ENCODE data around the gene BTBD16. TPM values are rescaled to one million over a fixed set of nuclear protein-coding genes. Genes with fewer than 3 reads are reported as not detected.

Gene BTBD16
- total RNA-seq, 2 experiments from 2014 or later, result not detected

DNA sequence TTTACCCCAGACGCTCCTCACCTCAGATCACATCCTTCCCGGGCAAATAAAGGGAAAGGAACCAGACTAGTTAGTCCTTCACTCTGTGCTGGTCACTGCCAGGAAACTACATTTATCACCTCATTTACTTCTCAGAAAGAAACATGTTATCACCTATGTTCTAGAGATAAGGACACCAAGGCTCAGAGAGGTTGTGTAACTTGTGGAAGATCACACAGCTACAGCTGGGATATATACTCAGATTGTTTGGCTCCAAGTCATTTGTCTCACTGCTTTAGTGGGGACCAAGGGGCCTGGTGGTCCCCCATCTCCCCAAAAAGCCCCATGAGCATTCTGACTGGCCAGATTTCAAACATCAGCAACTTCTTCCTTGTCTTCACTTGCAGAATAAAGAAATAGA lies 17.5 kb upstream of the BTBD16 start:
- DNase-seq, result no peak
- ChIA-PET POLR2A (no interaction called here), CTCF (no interaction called here)
- no peaks in the 10 kb centered on the region for H3K36me3 Mint-ChIP-seq (ENCODE audit: low read depth)
- no peaks in the 10 kb centered on the region for H3K9me3 Mint-ChIP-seq
- H3K27ac Mint-ChIP-seq, result no peak overlapping the region
- H3K27me3 Mint-ChIP-seq, result no peaks in the 10 kb centered on the region
- no peak overlapping the region for H3K4me3 Mint-ChIP-seq
- H3K4me1 Mint-ChIP-seq, result no peaks in the 10 kb centered on the region

DNA sequence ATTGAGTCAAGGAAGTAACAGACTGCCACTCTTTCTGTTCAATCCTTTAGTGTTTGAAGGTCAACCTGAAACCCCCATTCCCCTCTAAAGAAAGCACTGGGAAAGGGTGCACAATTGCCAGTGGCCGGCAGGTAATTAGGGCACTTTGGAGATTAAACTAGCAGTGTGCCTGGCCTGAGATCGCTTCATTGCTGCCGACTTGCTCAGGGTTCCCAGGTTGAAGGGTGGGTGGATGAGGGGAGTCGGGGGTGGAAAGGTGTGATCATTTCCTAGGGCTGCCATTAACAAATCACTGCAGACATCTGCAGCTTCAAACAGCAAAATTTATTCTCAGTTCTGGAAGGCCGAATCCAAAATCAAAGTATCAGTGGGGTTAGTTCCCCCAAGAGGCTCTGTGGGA lies 16.3 kb upstream of the BTBD16 start:
- Mint-ChIP-seq H3K27me3 (peaks cover 4% of the 10 kb centered on the region), H3K36me3 (ENCODE audit: low read depth) (no peaks in the 10 kb centered on the region), H3K27ac (no peak overlapping the region), H3K4me3 (no peak overlapping the region), H3K4me1 (no peaks in the 10 kb centered on the region), H3K9me3 (no peaks in the 10 kb centered on the region)
- ChIA-PET CTCF (interaction anchor here (1.0 to 1.3 kb wide), 2 partner anchors 9 to 13 kb away, joined by 3 to 4 read pairs; no protein-coding TSS in a partner anchor), POLR2A (no interaction called here)
- DNase-seq, result no peak

DNA sequence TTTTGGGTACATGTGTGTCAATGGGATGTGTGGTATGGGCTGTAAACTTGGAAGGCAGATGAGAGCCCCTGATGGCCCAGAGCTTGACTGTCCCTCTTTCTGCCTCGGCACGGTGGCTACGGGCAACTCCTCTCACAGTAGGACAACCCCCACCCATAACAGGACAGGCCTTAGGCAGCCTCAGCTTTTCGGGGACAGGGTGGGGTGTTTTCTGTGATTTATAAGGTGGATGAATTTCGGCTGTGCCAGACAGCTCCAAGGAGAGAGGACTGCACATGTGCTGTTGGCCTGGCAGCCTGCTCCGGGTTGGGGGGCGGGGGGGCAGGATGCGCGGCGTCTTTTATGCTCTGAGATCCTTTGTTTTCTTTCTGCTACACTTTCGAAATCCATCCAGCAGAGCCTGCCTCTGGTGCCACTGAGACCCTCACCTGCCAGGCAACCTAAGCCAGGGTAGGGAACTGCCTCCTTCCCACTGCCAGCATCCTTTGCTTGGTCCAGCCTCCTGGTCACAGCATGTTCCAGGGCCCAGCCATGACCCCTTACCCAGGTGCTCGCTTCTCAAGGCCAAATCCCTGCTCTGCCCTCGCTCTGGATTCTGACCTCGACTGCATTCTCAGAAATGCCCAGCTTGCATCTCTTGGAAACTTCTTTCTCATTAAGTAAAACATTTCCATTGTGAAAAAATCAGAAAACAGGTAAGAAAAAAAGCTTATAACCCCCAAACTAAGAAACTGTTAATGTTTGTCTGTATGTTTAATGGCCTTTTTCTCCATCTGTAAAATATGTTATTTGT lies 15.4 kb upstream of the BTBD16 start:
- CTCF ChIA-PET, result no interaction called here
- H3K4me1 Mint-ChIP-seq, result no peaks in the 10 kb centered on the region

DNA sequence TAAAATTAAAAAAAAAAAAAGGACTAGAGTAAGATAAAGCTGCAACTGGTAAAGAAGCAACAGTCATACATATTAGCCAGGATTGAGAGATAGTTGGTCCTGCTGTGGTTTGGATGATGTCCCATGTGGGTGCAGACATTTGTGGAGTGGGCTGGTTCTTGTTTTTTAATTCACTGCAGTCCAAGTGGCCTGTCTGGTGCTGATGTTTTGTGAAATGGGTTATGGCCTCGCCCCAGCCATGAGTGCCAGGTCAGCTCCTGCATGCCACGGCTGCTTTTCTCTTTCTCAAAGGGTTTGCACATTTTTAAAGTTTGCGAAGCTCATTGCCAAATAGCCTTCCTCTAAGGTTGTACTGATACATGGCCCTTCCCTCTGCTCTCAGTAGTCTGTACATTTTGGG lies 14.1 kb upstream of the BTBD16 start:
- Mint-ChIP-seq H3K4me1 (no peaks in the 10 kb centered on the region), H3K9me3 (peaks cover 3% of the 10 kb centered on the region), H3K27ac (no peak overlapping the region), H3K27me3 (peaks cover 6% of the 10 kb centered on the region), H3K4me3 (no peak overlapping the region), H3K36me3 (ENCODE audit: low read depth) (no peaks in the 10 kb centered on the region)
- CTCF ChIA-PET, result interaction anchor here (2.5 kb wide), 1 partner anchor 11 kb away, joined by 23 read pairs; no protein-coding TSS in a partner anchor
- POLR2A ChIA-PET, result no interaction called here
- DNase-seq, result no peak

More for the DNA sequence above, 15.4 kb upstream of the BTBD16 start:
- POLR2A ChIA-PET, result no interaction called here
- Mint-ChIP-seq H3K36me3 (ENCODE audit: low read depth) (no peaks in the 10 kb centered on the region), H3K4me3 (no peak overlapping the region), H3K9me3 (no peaks in the 10 kb centered on the region), H3K27ac (no peak overlapping the region), H3K27me3 (peaks cover 4% of the 10 kb centered on the region)
- DNase-seq, result no peak

DNA sequence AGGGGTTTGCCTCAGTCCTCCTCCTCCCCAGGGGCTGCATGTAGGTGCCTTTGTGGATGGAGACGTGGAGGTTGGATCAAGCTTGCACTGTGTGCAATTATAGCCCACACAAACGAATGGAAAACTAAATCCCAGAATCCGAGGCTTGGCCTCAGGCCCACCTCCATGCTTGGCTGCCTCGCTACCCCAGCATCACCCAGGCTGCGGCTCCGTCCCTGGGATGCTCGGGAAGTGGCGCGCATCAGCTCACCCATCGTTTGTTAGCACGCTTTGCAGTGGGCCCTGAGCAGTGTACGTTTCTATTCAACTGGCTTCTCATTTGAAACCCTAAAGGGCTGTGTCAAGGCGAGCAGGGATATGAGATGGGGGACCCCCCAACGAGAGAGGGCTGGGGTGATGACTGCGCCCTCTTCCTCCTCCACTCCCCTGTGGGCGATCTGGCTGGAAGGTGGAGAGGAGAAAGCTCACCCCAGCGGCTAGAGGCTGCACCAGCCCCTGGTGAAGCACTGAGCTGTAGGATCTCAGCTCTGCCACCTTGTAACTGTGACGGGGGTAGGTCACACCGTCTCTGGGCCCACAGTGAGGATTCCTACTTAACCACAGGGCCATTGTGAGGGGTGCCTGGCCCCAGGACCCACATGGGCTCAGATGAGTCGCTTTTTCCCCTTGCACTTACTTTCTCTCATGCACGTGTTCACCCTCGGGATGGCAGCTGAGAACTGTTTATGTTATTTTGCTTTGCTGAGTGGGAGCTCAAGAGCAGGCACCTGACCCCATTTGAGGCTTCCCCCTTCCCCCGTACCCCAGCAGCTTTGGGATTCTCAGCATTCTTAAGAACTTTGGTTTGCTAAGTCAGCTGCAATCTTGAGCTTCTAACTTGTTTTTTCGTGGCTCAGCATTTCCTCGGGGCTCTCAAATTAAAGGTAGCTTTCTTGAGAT lies 12.7 kb upstream of the BTBD16 start:
- ChIA-PET POLR2A (interaction anchor here (0.5 kb wide), 1 partner anchor 15 kb away, joined by 3 read pairs; no protein-coding TSS in a partner anchor), CTCF (interaction anchor here (2.5 kb wide), 1 partner anchor 10 kb away, joined by 23 read pairs; no protein-coding TSS in a partner anchor)
- no peaks in the 10 kb centered on the region for H3K36me3 Mint-ChIP-seq (ENCODE audit: low read depth)
- DNase-seq, result no peak
- peaks cover 6% of the 10 kb centered on the region for H3K27me3 Mint-ChIP-seq
- H3K4me1 Mint-ChIP-seq, result no peaks in the 10 kb centered on the region
- H3K27ac Mint-ChIP-seq, result no peak overlapping the region
- no peak overlapping the region for H3K4me3 Mint-ChIP-seq
- H3K9me3 Mint-ChIP-seq, result peaks cover 3% of the 10 kb centered on the region

DNA sequence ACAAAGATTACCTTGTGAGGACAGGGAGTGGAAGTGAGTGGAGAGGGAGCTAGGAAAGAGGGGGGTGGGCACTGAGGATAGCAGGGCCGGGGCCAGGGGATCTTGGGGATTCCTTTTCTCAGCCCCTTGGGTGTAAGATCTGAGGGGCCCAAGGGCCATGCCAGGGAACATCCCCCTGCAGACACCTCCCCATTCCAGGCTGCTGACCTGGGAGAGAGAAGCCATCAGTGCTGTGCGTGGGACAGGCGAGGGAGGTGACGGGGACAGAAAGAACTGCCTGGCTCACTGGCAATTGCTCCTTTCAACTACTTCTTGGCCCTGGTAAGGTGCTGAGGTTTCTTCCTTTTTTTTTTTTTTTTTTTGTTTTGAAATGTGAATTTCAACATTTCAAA lies 12.0 kb upstream of the BTBD16 start:
- CTCF ChIA-PET, result interaction anchor here (2.5 kb wide), 1 partner anchor 9 kb away, joined by 23 read pairs; no protein-coding TSS in a partner anchor
- Mint-ChIP-seq H3K9me3 (peaks cover 3% of the 10 kb centered on the region), H3K4me1 (no peaks in the 10 kb centered on the region), H3K27ac (no peak overlapping the region), H3K4me3 (no peak overlapping the region), H3K27me3 (peaks cover 6% of the 10 kb centered on the region), H3K36me3 (ENCODE audit: low read depth) (no peaks in the 10 kb centered on the region)
- DNase-seq, result no peak
- POLR2A ChIA-PET, result interaction anchor here (0.5 kb wide), 1 partner anchor 15 kb away, joined by 3 read pairs; no protein-coding TSS in a partner anchor

DNA sequence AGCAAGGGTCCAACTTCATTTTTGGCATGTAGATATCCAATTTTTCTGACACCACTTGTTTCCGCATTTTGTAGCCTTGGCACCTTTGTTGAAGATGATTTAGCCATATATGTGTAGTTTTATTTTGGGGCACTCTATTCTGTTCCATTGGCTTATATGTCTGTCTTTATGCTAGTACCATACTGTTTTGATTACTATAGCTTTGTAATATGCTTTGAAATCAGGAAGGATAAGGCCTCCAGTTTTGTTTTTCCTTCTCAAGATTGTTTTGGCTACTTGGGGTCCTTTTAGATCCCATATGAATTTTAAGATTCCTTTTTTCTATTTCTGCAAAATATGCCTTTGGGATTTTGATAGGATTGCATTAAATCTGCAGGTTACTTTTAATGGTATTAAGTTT lies 9.5 kb upstream of the BTBD16 start:
- H3K27ac Mint-ChIP-seq, result no peak overlapping the region
- peaks cover 13% of the 10 kb centered on the region for H3K27me3 Mint-ChIP-seq
- ChIA-PET POLR2A (no interaction called here), CTCF (no interaction called here)
- no peaks in the 10 kb centered on the region for H3K36me3 Mint-ChIP-seq (ENCODE audit: low read depth)
- H3K4me1 Mint-ChIP-seq, result no peaks in the 10 kb centered on the region
- no peak overlapping the region for H3K4me3 Mint-ChIP-seq
- H3K9me3 Mint-ChIP-seq, result peaks cover 3% of the 10 kb centered on the region
- DNase-seq, result no peak

DNA sequence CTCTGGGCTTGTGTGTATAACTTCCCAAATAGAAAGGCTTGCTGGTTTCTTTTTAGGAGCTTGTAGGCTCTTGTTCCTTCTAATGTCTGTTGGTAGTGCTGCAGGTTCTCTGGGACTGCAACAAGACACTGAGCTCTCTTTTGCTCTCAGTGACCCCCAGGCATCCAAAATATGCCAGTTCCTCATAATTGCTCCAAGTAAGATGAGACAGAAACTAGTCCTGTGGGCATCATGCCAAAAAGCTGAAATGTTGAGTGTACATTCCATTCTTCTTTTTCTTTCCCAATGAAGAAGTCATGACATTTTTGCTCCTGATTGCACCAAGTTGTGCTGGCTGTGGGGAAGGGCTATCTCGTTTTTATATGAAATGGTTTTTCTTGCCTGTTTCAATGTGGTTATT lies 7.1 kb upstream of the BTBD16 start:
- DNase-seq, result no peak
- no peak overlapping the region for H3K4me3 Mint-ChIP-seq
- H3K9me3 Mint-ChIP-seq, result peaks cover 3% of the 10 kb centered on the region
- H3K4me1 Mint-ChIP-seq, result no peaks in the 10 kb centered on the region
- POLR2A ChIA-PET, result no interaction called here
- CTCF ChIA-PET, result interaction anchor here (1.6 kb wide), 1 partner anchor 8 kb away, joined by 7 read pairs; no protein-coding TSS in a partner anchor
- no peak overlapping the region for H3K27ac Mint-ChIP-seq
- H3K36me3 Mint-ChIP-seq (ENCODE audit: low read depth), result no peaks in the 10 kb centered on the region
- peaks cover 14% of the 10 kb centered on the region for H3K27me3 Mint-ChIP-seq

DNA sequence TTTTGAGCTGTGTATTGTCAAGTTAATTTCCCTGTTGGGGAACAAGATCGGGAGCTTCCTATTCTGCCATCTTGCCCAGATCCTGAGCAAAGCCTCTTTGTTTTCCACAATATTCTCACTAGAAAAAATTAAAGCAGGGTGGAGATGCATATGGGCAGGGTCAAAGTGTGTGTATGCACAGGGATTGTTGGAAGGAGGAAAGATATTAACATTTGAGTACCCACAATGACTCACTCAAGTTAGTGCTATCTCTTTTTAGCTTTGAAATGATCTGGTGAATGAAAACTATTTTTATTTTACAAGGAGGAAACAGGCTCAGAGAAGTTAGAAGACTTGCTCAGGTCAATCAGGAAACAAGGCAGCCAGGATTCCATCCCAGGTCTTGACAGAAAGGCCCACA lies 6.7 kb upstream of the BTBD16 start:
- Mint-ChIP-seq H3K27me3 (peaks cover 12% of the 10 kb centered on the region), H3K4me3 (no peak overlapping the region), H3K4me1 (no peaks in the 10 kb centered on the region), H3K27ac (no peak overlapping the region), H3K36me3 (ENCODE audit: low read depth) (no peaks in the 10 kb centered on the region), H3K9me3 (peaks cover 3% of the 10 kb centered on the region)
- ChIA-PET CTCF (interaction anchor here (1.6 kb wide), 1 partner anchor 8 kb away, joined by 7 read pairs; no protein-coding TSS in a partner anchor), POLR2A (no interaction called here)
- DNase-seq, result no peak

DNA sequence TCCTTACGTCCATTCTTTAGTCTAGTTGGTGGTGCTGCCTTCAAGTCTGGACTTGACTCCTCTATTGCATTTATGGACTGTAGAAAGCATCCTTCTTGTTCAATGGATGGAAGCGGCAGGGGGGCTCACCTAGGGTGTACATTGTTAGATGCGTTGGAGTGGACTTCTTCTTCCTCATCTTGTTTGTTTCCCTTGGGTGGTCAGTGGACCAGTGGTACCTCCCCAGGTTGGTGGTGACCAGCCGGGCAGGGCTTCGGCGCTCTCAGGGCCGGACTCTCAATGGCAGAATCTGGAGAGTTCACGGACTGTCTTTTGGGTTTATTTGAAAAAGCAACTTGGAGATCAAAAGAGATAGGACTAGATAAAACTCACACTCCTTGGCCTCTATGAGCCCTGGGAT lies 6.2 kb upstream of the BTBD16 start:
- Mint-ChIP-seq H3K36me3 (ENCODE audit: low read depth) (no peaks in the 10 kb centered on the region), H3K27me3 (peaks cover 12% of the 10 kb centered on the region), H3K4me1 (no peaks in the 10 kb centered on the region), H3K9me3 (peaks cover 3% of the 10 kb centered on the region), H3K4me3 (no peak overlapping the region), H3K27ac (no peak overlapping the region)
- POLR2A ChIA-PET, result no interaction called here
- CTCF ChIA-PET, result no interaction called here
- no peak for DNase-seq

DNA sequence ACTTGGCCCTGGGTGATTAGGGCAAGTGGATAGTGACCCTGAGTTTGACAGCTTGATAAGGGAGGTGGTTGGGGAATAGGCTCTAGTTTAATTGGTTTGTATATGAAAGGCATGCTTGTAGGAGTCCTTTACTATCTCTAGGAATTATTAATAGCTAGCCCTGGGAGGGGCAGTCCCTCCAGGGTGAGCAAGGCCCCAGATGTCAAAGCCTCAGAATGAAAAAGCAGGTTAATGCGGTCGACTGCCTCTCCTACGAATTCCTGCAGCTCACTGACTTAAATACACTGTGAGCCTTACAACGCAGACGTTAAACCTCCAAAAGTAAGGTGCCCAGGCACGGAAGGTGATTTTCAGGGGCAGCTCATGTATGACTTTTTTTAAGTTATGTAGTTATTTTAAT lies 5.2 kb upstream of the BTBD16 start:
- peaks cover 3% of the 10 kb centered on the region for H3K9me3 Mint-ChIP-seq
- no peak overlapping the region for H3K4me3 Mint-ChIP-seq
- POLR2A ChIA-PET, result no interaction called here
- H3K27me3 Mint-ChIP-seq, result peaks cover 12% of the 10 kb centered on the region
- CTCF ChIA-PET, result no interaction called here
- no peaks in the 10 kb centered on the region for H3K4me1 Mint-ChIP-seq
- no peaks in the 10 kb centered on the region for H3K36me3 Mint-ChIP-seq (ENCODE audit: low read depth)
- no peak for DNase-seq
- H3K27ac Mint-ChIP-seq, result no peak overlapping the region

DNA sequence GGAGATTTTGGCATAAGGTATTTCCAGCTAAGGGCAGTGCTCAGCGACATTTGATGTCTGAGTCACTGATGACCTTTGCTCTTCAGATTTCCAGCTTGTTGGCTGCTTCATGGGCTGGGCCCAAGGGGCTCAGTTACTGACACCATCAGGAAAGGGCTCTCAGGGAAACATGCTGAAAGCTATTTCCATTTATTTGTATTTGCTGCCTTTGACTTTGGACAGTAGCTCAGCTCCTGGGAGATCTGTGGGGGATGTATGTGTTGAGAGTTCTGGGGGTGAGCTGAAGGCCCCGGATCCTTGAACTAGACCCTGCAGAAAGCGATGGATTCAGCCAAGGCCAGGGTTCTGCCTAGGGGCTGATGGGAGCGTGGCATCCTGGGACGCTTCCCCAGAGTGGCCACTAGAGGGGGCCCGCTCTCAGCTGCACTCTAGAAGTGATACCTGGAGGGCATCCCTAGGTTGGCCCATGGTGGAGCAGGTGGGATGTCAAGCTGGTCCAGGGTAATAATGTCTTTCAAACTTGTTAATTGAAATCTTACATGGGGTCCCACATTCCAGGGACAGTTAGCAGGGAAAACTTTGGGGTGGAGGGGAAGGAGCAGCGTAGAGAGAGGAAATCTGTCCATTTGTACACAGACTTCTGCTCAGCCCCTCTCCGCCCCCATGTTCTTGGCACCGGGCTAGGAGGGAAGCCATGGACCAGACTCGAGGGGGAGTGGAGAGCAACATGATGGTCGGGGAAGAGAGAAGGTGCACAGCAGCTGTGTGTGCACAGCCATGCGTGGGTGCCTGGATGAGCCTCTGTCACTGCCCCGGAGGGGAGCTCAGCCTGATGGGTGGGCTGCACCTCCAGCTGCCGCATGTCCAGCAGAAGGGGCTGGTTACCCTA lies 3.0 kb upstream of the BTBD16 start:
- Mint-ChIP-seq H3K4me1 (no peaks in the 10 kb centered on the region), H3K36me3 (ENCODE audit: low read depth) (no peaks in the 10 kb centered on the region), H3K27me3 (peaks cover 10% of the 10 kb centered on the region), H3K4me3 (no peak overlapping the region), H3K27ac (no peak overlapping the region), H3K9me3 (no peaks in the 10 kb centered on the region)
- CTCF ChIA-PET, result interaction anchor here (0.6 to 2.7 kb wide), 14 partner anchors 8 to 297 kb away, joined by 3 to 23 read pairs (median 3); no protein-coding TSS in a partner anchor
- POLR2A ChIA-PET, result no interaction called here
- DNase-seq, result peak; percentile 56

All from activated CD4-positive, alpha-beta memory T cell treated with anti-CD3 and anti-CD28 coated beads, Interleukin-2, amount 10 ng/mL, durations not matched to agents 7 days and 5 days (primary cell).